K562 (cell line): Measurements from ENCODE around the gene SSH3. TPM values are rescaled to one million over a fixed set of nuclear protein-coding genes. Genes with fewer than 3 reads are reported as not detected.

Experiments
- ATAC-seq: fragments of 200-7000 bp; cut with Tn5 transposase; 3 replicates; pipeline ENCODE4 v1.9.1; 2020; ENCODE audit warnings: moderate library complexity
- BruUV-seq: library from RNA; stranded (reverse); fragments of 400-500 nt; replicated peaks from 2 replicates; lab custom pipeline; 2021; lab: Mats Ljungman, UMichigan
- CTCF ChIA-PET: fragments of 300-600 bp; formaldehyde crosslinking; extraction: SDS; loops from one replicate; lab custom pipeline; 2021; ENCODE audit warnings: low intra/inter-chr PET ratio; lab: Yijun Ruan, JAX
- POLR2A ChIA-PET: fragments of 300-600, 350-650 bp; sonication (Branson Sonifier 250); formaldehyde crosslinking; extraction: SDS; loops from one replicate; lab custom pipeline; 2021; ENCODE audit warnings: antibody characterized with exemption, inconsistent platforms; lab: Yijun Ruan, JAX
- DNase-seq, 4 experiments: peaks; one replicate each; pipeline versions ENCODE4 v3.0.0 to v3.0.0-alpha.2; 2011 to 2018; ENCODE audit warnings: low spot score in 3 of 4, mixed read lengths in 3 of 4; ENCODE audit errors: extremely low read depth in 1 of 4
- FAIRE-seq: peaks from 2 replicates; lab custom pipeline; 2011; peaks lifted over from hg19 to GRCh38; lab: Jason Lieb, UNC
- H2AFZ ChIP-seq: 2 replicates; pipeline ENCODE4 v1.6.0; 2011; ENCODE audit warnings: low read depth, low read length, control low read depth, inconsistent platforms
- H3K27ac ChIP-seq: fragments of 200-600 bp; 3 replicates; pipeline ENCODE4 v1.8.0; 2011; ENCODE audit warnings: low read depth, mild to moderate bottlenecking, control low read depth, inconsistent platforms, low read length, moderate library complexity, mixed read lengths; ENCODE audit errors: extremely low read depth
- H3K27me3 ChIP-seq, 2 experiments: fragments of 300-600 bp in 1 of 2; 2 replicates in 1 of 2; 3 replicates in 1 of 2; pipeline versions ENCODE4 v1.6.0 to v1.8.0; 2011; ENCODE audit warnings: inconsistent platforms in 2 of 2, low read length in 2 of 2, mild to moderate bottlenecking in 1 of 2, mixed read lengths in 1 of 2, moderate library complexity in 1 of 2; ENCODE audit not compliant: control insufficient read depth in 2 of 2, insufficient read depth in 2 of 2
- H3K36me3 ChIP-seq: fragments of 300-600 bp; 3 replicates; pipeline ENCODE4 v1.8.0; 2011; ENCODE audit warnings: mild to moderate bottlenecking, low read length, inconsistent platforms; ENCODE audit not compliant: control insufficient read depth, insufficient read depth
- H3K4me1 ChIP-seq, 2 experiments: fragments of 200-600 bp in 1 of 2; replicated peaks in 1 of 2; 2 replicates in 1 of 2; 3 replicates in 1 of 2; pipeline versions ENCODE4 v1.5.1 to v1.8.0; 2011; ENCODE audit warnings: inconsistent platforms in 2 of 2, low read length in 2 of 2, mild to moderate bottlenecking in 1 of 2, mixed read lengths in 1 of 2, moderate library complexity in 1 of 2; ENCODE audit not compliant: control insufficient read depth in 2 of 2, insufficient read depth in 2 of 2
- H3K4me2 ChIP-seq: 2 replicates; pipeline ENCODE4 v1.6.1; 2011; ENCODE audit warnings: low read length, control low read depth, inconsistent platforms, mixed read lengths; ENCODE audit not compliant: insufficient read depth
- H3K4me3 ChIP-seq: fragments of 200-600 bp; sonication (generic), shearing (Covaris generic); 2 replicates; pipeline ENCODE4 v1.5.1; 2016; ENCODE audit warnings: control low read depth, inconsistent platforms
- H3K79me2 ChIP-seq: fragments of 200-600 bp; 3 replicates; pipeline ENCODE4 v1.8.0; 2011; ENCODE audit warnings: low read length, inconsistent platforms; ENCODE audit not compliant: control insufficient read depth, insufficient read depth
- H3K9ac ChIP-seq, 2 experiments: 2 replicates each; pipeline versions ENCODE4 v1.6.0 to v1.6.1; 2011; ENCODE audit warnings: low read depth in 2 of 2, low read length in 2 of 2, control low read depth in 1 of 2, inconsistent platforms in 1 of 2, mild to moderate bottlenecking in 1 of 2, mixed read lengths in 1 of 2; ENCODE audit not compliant: insufficient read depth in 1 of 2
- H3K9me1 ChIP-seq: one replicate; pipeline ENCODE4 v1.6.0; 2011; ENCODE audit warnings: inconsistent platforms, mild to moderate bottlenecking, low read length, moderate library complexity; ENCODE audit not compliant: control insufficient read depth, insufficient read depth
- H3K9me3 ChIP-seq: replicated peaks from 2 replicates; pipeline ENCODE4 v1.5.1; 2011; ENCODE audit warnings: low read depth, low read length, inconsistent platforms; ENCODE audit not compliant: control insufficient read depth, insufficient read depth
- H4K20me1 ChIP-seq: replicated peaks from 2 replicates; pipeline ENCODE4 v1.6.1; 2011; ENCODE audit warnings: low read length, inconsistent platforms, mixed read lengths; ENCODE audit not compliant: control insufficient read depth, insufficient read depth
- NONO ChIP-seq, 2 experiments: fragments of 200-400 bp in 1 of 2; fragments of 450-650 bp in 1 of 2; formaldehyde crosslinking in 1 of 2; IDR thresholded peaks; 2 replicates each; pipeline ENCODE4 v1.6.1; 2017; ENCODE audit warnings: low read depth in 2 of 2, mild to moderate bottlenecking in 2 of 2, moderate library complexity in 2 of 2, low read length in 1 of 2
- RBFOX2 ChIP-seq: fragments of 200-400 bp; formaldehyde crosslinking; IDR thresholded peaks from 2 replicates; pipeline ENCODE4 v1.6.1; 2017; ENCODE audit warnings: low read depth, mild to moderate bottlenecking, low read length, moderate library complexity
- ZBTB33 ChIP-seq: sonication (generic); formaldehyde crosslinking; IDR thresholded peaks from 2 replicates; pipeline ENCODE4 v1.8.1; 2023; ENCODE audit warnings: mild to moderate bottlenecking, missing genetic modification reagents
- WGBS: fragments of 100-300 bp; shearing (Covaris generic); methylation state at CpG from one replicate; pipeline ENCODE4 v1.1.6; 2016; ENCODE audit warnings: low coverage, mixed read lengths; ENCODE audit not compliant: insufficient coverage; ENCODE audit errors: missing lambda C conversion rate; 5-methylcytosine and 5-hydroxymethylcytosine counted together
- in situ Hi-C: fragments of 300-500 bp; cut with MboI; formaldehyde crosslinking; loops from 4 replicates; pipeline ENCODE4 v1.15.0; 2018; ENCODE audit warnings: inconsistent platforms, mixed read lengths
- intact Hi-C: fragments of 100-400 bp; cut with micrococcal nuclease; formaldehyde crosslinking; loops from 2 replicates; pipeline ENCODE4 v1.14.2; 2022
- polyA plus RNA-seq, 8 experiments: library from polyadenylated mRNA; depleted of rRNA in 4 of 8; stranded (reverse) in 5 of 8; unstranded in 3 of 8; fragments of >200 nt; fragmentation: Nextera tagmentation in 2 of 8; fragmentation: Illumina TruSeq in 1 of 8; extraction: Ambion mirVana in 2 of 8; extraction: Trizol in 1 of 8; gene quantifications; 2 replicates each; pipeline versions ENCODE4 v1.2.1 to v1.2.3, GENCODE V29; 2011 to 2014; ENCODE audit warnings: inconsistent platforms in 1 of 8, missing spikeins in 1 of 8
- total RNA-seq, 7 experiments: library from RNA; depleted of rRNA in 6 of 7; stranded (reverse); fragments of >200 nt in 6 of 7; fragmentation: Illumina TruSeq in 2 of 7; extraction: Trizol in 2 of 7; gene quantifications; 2 replicates each; pipeline versions ENCODE4 v1.2.1 to v1.2.3, GENCODE V29; 2011 to 2021; ENCODE audit warnings: low replicate concordance in 1 of 7

The SSH3 gene
- total and polyA plus RNA-seq, 9 of the 15 experiments (the other 6 are each of a cell fraction or from before 2014, with no cell fraction given) = 0.07 to 1.0 (median 0.24) TPM; not detected in 3

GRCh38 chr11:67291481-67292381 lies 11.6 kb upstream of the SSH3 start:
- no TSS peak for BruUV-seq
- H3K9me1 ChIP-seq = no peaks in the 10 kb centered on the region
- no peaks in the 10 kb centered on the region for H4K20me1 ChIP-seq
- peaks cover 15% of the 10 kb centered on the region for H3K79me2 ChIP-seq
- CTCF ChIA-PET = no interaction called here
- no peaks in the 10 kb centered on the region for H3K27me3 ChIP-seq
- WGBS = 92% methylated on average over 32 of the region's 33 CpGs
- H3K4me1 ChIP-seq = peaks cover 15 to 42% of the 10 kb centered on the region in 2 experiments
- intact Hi-C loops = no loop called here
- H3K9me3 ChIP-seq = peaks cover 9% of the 10 kb centered on the region; the same call in 1 of the 2 replicates
- H3K4me3 ChIP-seq = no peak overlapping the region
- FAIRE-seq = no peak
- H2AFZ ChIP-seq = no peak overlapping the region
- POLR2A ChIA-PET = interaction anchor here (0.6 to 1.2 kb wide), 6 partner anchors 13 to 213 kb away, joined by 3 to 5 read pairs (median 3); no protein-coding TSS in a partner anchor
- no peak overlapping the region for H3K27ac ChIP-seq
- H3K9ac ChIP-seq = peak overlapping the region in 1 of 2 experiments; percentile 75; a peak in 2 of 4 replicates
- no peak overlapping the region for H3K4me2 ChIP-seq
- peaks cover 62% of the 10 kb centered on the region; the same call in 2 of the 3 replicates for H3K36me3 ChIP-seq
- in situ Hi-C loops = no loop called here
- no peak for ATAC-seq
- DNase-seq = no peak
- TF ChIP-seq RBFOX2 (peak; percentile 53), NONO (IDR thresholded peaks at IDR 0.05; ENCODE audit: low read depth in 2 of 2, low read length in 1 of 2) (no peak), ZBTB33 (CRISPR knock-in tag) (peak; percentile 49; the same call in 1 of the 2 replicates)
- TF ChIP-seq, all 486 proteins: peak for 2
